Fibroblast of skin of left quadriceps (primary cell): ENCODE data around the gene NT5DC3.
"Not testable (repeated sequence)": the region's sequence is repeated elsewhere in the genome, so short reads cannot be mapped to it uniquely, and the experiment has no call there.

Source experiments
- DNase-seq, 2 experiments: peaks; one replicate each; pipeline ENCODE4 v3.0.0-alpha.2; 2013; ENCODE audit warnings: low read depth in 2 of 2

The NT5DC3 gene

DNA sequence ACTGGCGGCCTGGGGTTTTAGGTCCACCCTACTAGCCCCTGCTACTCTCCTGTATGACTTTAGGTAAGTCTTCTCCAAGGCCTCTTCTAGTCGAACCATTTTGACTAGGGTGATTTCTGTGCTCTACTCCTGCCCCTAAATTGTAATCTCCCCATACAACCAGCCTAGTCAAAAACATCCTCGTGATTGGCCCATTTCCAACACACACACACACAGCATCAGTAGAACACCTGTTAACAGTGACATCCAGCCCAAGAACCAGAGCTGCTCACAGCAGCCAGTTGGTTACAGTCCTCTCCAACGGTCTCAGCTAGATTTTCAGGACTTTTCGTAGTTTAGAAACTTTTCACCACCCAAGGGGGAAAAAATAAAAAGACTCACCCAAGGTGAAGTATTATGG is 30.9 kb downstream of the NT5DC3 start:
- no peak for DNase-seq

DNA sequence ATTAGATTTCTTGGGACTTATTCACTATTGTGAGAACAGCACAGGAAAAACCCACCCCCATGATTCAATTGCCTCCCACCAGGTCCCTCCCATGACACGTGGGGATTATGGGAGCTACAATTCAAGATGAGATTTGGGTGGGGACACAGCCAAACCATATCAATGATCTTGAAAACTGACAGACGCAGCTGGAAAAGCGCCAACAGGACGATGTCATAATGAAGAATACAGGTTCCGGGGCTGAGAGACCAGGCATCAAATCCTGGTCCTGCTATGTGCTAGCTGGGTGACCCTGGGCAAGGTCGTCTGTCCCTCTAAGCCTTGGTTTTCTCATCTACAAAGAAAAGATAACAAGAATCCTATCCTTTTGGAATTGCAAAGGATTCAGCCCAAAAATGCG is 31.4 kb downstream of the NT5DC3 start:
- not testable (repeated sequence) for DNase-seq

- DNase-seq: no peak
Observed at GRCh38 chr12:103809154-103809553, 31.9 kb downstream of the NT5DC3 start.

GRCh38 chr12:103808239-103808880 is 32.7 kb downstream of the NT5DC3 start:
- DNase-seq: no peak

DNA sequence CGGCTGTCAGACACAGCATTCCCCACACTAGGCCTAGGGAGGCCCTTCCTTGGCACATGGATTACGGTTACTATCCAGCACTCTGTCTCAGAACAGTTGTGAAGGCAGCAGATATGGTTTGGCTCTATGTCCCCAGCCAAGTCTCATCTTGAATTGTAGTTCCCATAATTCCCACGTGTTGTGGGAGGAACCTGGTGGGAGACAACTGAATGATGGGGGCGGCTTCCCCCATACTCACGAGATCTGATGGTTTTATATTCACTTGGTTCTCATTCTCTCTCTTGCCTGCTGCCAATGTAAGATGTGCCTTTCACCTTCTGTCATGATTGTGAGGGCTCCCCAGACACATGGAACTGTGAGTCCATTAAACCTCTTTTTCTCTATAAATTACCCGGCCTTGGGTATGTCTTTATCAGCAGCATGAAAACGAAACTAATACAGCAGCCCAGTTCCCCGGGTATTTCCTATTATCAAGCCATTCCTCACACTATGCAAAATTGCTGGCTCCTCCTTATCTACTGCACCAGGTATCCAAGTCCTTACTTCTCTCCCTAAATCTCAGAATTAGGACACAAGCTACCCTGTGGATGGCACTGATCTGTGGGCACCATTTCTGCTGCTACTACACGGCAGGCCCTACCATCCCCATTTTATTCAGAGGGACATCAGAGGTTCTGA is 33.3 kb downstream of the NT5DC3 start:
- no peak for DNase-seq

DNA sequence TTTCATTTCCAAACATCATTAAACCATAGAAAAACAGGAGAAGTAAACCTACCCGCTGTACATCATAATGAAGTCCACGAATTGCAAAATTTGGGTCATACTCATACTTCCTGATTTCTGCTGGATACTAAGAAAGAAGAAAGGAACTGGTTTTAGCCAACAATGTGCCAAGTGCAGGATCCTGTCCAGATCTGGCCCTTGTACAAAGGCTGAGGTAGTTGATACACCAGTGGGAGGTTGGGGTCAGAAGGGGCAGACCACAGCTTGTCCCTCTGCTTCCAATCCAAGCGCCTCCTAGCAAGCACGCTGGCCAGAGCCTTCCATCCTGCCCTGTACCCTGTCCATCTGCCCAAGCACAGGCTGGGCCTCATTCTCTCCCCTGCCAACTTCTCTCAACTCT is 34.2 kb downstream of the NT5DC3 start:
- DNase-seq: no peak

GRCh38 chr12:103805655-103806360 is 35.2 kb downstream of the NT5DC3 start:
- no peak for DNase-seq

- DNase-seq: no peak
Observed at GRCh38 chr12:103803847-103804246, 37.2 kb downstream of the NT5DC3 start.

DNA sequence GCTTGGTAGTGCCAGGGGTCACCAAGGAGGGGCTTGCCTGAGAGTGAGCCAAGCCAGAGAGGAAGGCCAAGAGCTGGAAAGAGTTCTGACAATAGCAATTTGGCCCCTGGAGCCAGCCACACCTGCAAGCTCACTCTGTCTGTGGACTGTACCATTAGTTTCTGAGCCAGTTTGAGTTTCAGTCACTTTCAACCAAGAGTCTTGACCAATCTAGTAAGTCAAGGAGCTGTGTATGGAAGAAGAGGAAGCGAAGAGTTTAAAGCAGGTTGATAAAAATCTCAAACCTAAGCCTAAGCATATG is 38.5 kb downstream of the NT5DC3 start:
- DNase-seq: no peak

GRCh38 chr12:103801709-103802585 is 39.1 kb downstream of the NT5DC3 start:
- no peak for DNase-seq

DNA sequence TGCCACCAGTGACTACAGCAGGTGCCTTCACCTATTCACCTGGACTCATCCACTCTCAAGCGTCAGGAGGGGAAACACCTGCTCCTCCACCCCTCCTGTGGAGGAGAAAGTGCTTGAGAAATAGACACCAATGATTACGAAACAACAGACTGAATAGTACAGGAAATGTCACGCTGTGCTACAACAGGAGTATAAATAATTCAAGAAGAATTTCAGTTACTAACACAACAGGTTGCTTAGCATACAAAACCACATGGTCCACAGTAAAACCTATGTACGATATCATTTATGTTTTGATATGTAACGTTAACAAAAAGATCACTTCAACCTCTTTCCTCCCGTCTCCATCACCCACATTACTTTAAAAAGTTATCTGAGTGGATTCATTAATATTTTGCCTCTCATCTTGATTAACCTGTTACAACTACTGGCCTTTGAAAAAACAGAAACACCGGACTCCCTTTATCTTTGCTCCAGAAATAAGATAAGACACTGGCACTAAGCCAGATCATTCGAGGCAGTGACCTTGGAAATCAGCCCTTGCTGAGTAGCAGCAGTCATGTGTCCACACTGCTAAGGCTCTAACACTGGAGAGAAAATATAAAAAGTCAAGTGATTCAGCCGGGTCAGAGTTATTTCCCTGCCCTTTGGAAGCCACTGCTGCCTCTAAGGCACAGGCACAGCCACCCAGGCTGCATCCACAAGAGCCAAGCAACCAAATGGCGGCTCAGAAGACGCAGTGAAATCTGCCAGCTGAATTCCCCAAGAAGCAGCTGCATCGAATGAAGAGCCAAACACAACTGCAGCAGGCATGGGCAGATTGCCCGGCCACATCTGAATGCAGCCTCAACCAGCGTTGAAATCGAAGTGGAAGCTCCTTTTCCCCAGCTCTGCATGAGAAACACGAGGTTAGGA is 40.9 kb downstream of the NT5DC3 start:
- DNase-seq: peak; percentile 15 to 27

DNA sequence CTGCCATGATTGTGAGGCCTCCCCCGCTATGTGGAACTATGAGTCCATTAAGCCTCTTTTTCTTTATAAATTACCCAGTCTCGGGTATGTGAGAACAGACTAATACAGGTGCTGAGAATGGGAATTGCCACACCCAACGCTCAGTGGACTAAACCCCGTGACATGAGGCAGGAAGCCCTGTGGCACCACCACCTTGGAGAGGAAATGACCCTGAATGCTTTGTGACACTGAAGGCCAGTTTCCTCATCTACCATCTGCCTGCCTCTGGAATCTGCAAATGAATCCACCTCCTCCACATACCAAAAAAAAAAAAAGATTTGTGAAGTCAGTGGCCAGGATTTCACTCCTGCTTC is 41.6 kb downstream of the NT5DC3 start:
- no peak for DNase-seq

- DNase-seq: no peak
Observed at GRCh38 chr12:103798586-103798985, 42.4 kb downstream of the NT5DC3 start.

GRCh38 chr12:103794309-103795213 is 46.5 kb downstream of the NT5DC3 start:
- no peak for DNase-seq

DNA sequence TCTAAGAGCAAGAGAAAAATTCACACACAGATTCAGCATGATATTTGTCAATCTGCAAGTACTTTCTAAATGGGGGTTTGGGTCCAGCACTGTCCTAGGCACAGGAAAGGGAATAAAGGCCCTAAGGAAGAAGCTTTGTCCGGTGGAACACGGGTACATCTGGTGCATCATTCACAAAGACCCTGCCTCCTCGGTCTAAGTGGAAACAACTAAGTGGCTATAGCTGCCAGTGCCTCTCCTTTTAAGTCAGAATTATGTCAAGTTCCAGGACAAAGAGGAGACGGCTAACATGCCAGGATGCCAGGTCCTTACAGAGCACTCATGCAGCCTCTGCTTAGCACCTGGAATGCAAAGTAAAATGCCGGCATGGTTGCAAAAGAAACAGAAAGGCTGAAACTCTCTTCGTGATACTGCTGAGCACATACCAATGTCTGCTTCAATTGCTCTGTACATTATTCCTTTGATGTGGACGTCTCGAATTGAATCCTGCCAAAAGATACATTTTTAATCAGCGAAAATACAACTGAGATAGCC is 47.5 kb downstream of the NT5DC3 start:
- no peak for DNase-seq

GRCh38 chr12:103793046-103793445 is 48.0 kb downstream of the NT5DC3 start:
- no peak for DNase-seq

- no peak for DNase-seq
Observed at GRCh38 chr12:103791350-103791920, 49.6 kb downstream of the NT5DC3 start.

GRCh38 chr12:103786201-103786600 is 54.8 kb downstream of the NT5DC3 start:
- no peak for DNase-seq

DNA sequence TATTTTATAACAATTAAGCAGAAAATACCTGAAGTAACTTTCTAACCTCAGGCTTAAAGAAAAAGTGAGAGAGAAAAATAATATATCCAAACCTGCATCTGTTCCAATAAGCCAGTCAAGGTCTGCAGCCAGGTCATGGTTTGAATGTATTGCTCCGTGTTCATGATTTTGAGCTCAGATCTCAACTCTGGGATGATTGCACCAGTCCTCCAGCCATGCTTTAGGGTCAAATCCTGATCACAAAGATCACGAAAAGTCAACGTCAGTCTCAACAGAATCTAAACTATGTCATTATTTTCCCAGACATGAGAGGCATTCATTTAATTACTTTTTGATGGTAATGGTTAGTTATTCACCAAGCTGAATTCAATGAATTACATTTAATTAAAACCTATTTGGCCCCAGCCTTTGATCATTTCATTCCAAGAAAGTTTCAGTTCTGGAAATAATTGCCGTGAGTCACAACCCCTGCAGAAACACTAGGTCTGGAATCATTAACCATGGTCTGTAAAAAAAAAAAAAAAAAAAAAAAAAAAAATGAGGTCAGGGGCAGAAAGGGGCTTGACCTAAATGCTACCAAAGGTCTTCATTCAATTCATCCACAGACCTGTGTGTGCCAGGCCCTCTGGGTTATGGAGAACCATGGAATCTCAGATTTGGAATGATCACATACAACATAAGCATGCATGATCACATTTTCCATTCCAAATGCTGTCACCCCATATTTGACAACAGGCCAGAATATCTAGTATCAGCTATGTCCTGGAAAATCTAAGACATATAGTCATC is 55.6 kb downstream of the NT5DC3 start:
- DNase-seq: no peak
